HepG2 (cell line): Measurements from ENCODE around the gene PPP2R2C. TPM values are rescaled to one million over a fixed set of nuclear protein-coding genes. Genes with fewer than 3 reads are reported as not detected.

ENCODE experiments used
- ATAC-seq: fragments of 200-7000 bp; cut with Tn5 transposase; 3 replicates; pipeline ENCODE4 v1.9.1; 2020; ENCODE audit warnings: mild to moderate bottlenecking, moderate library complexity
- BruUV-seq: library from RNA; stranded (reverse); fragments of 400-500 nt; replicated peaks from 2 replicates; lab custom pipeline; 2021; lab: Mats Ljungman, UMichigan
- CTCF ChIA-PET: fragments of 300-600 bp; formaldehyde crosslinking; extraction: SDS; loops from one replicate; lab custom pipeline; 2021; ENCODE audit warnings: low total read pairs, inconsistent platforms, low intra/inter-chr PET ratio; lab: Yijun Ruan, JAX
- POLR2A ChIA-PET: fragments of 350-600 bp; sonication (Branson Sonifier 250); formaldehyde crosslinking; loops from one replicate; lab custom pipeline; 2020; ENCODE audit warnings: antibody characterized with exemption, inconsistent platforms; lab: Yijun Ruan, JAX
- DNase-seq: peaks from one replicate; pipeline ENCODE4 v3.0.0-alpha.2; 2015; ENCODE audit warnings: low spot score
- FAIRE-seq: peaks from 3 replicates; lab custom pipeline; 2011; peaks lifted over from hg19 to GRCh38; lab: Jason Lieb, UNC
- H2AFZ ChIP-seq: one replicate; pipeline ENCODE4 v1.6.1; 2011; ENCODE audit warnings: low read length, inconsistent platforms
- H3K27ac ChIP-seq: fragments of 300-600 bp; 3 replicates; pipeline ENCODE4 v1.8.0; 2011; ENCODE audit warnings: mixed run types, mild to moderate bottlenecking, mixed read lengths, low read length, inconsistent platforms; ENCODE audit not compliant: insufficient read depth; ENCODE audit errors: extremely low read length
- H3K27me3 ChIP-seq, 2 experiments: fragments of 200-600 bp in 1 of 2; 2 replicates in 1 of 2; 3 replicates in 1 of 2; pipeline versions ENCODE4 v1.6.0 to v1.8.0; 2011; ENCODE audit warnings: low read length in 2 of 2, mild to moderate bottlenecking in 2 of 2, moderate library complexity in 2 of 2, inconsistent platforms in 1 of 2; ENCODE audit not compliant: insufficient read depth in 2 of 2, control insufficient read depth in 1 of 2
- H3K36me3 ChIP-seq, 2 experiments: fragments of 200-600 bp in 1 of 2; replicated peaks in 1 of 2; 2 replicates in 1 of 2; 3 replicates in 1 of 2; pipeline versions ENCODE4 v1.5.1 to v1.8.0; 2011; ENCODE audit warnings: low read length in 2 of 2, inconsistent platforms in 1 of 2; ENCODE audit not compliant: insufficient read depth in 2 of 2, control insufficient read depth in 1 of 2
- H3K4me1 ChIP-seq: 2 replicates; pipeline ENCODE4 v1.5.1; 2012; ENCODE audit warnings: low read length, inconsistent platforms; ENCODE audit not compliant: insufficient read depth
- H3K4me2 ChIP-seq: 2 replicates; pipeline ENCODE4 v1.6.0; 2011; ENCODE audit warnings: low read depth, low read length, inconsistent platforms
- H3K4me3 ChIP-seq, 3 experiments: fragments of 200-600 bp in 1 of 3; sonication (generic), shearing (Covaris generic) in 1 of 3; replicated peaks in 1 of 3; 2 replicates each; pipeline ENCODE4 v1.5.1; 2011 to 2016; ENCODE audit warnings: low read length in 3 of 3, inconsistent platforms in 2 of 3, low read depth in 2 of 3, mild to moderate bottlenecking in 2 of 3, control low read depth in 1 of 3, mixed read lengths in 1 of 3; ENCODE audit not compliant: insufficient read depth in 1 of 3
- H3K79me2 ChIP-seq: one replicate; pipeline ENCODE4 v1.6.1; 2011; ENCODE audit warnings: low read length, inconsistent platforms; ENCODE audit not compliant: insufficient read depth
- H3K9ac ChIP-seq: 2 replicates; pipeline ENCODE4 v1.6.0; 2011; ENCODE audit warnings: mild to moderate bottlenecking, low read depth, low read length, inconsistent platforms; ENCODE audit not compliant: insufficient read depth
- H3K9me3 ChIP-seq: 2 replicates; pipeline ENCODE4 v1.5.1; 2012; ENCODE audit warnings: mild to moderate bottlenecking, low read length
- H4K20me1 ChIP-seq: 2 replicates; pipeline ENCODE4 v1.6.0; 2011; ENCODE audit warnings: inconsistent platforms, mild to moderate bottlenecking, low read length, moderate library complexity; ENCODE audit not compliant: insufficient read depth
- AKAP8 ChIP-seq: sonication (generic); formaldehyde crosslinking; IDR thresholded peaks from 2 replicates; pipeline ENCODE4 v1.5.1; 2020; ENCODE audit warnings: mild to moderate bottlenecking, missing genetic modification reagents
- KLF15 ChIP-seq: sonication (generic); formaldehyde crosslinking; IDR thresholded peaks from 2 replicates; pipeline ENCODE4 v1.8.1; 2023; ENCODE audit warnings: borderline replicate concordance, mild to moderate bottlenecking, inconsistent platforms, missing genetic modification reagents, mixed read lengths
- NFRKB ChIP-seq: fragments of 450-650 bp; IDR thresholded peaks from 2 replicates; pipeline ENCODE4 v1.6.1; 2017
- SIN3B ChIP-seq: fragments of 150-350 bp; IDR thresholded peaks from 2 replicates; pipeline ENCODE4 v1.6.1; 2014; ENCODE audit warnings: low read length
- TEF ChIP-seq: sonication (generic); formaldehyde crosslinking; IDR thresholded peaks from 2 replicates; pipeline ENCODE4 v1.5.0; 2020; ENCODE audit warnings: missing genetic modification reagents
- TERF1 ChIP-seq: sonication (generic); formaldehyde crosslinking; IDR thresholded peaks from 2 replicates; pipeline ENCODE4 v1.8.0; 2022; ENCODE audit warnings: mild to moderate bottlenecking, missing genetic modification reagents, moderate library complexity
- ZNF230 ChIP-seq: sonication (generic); formaldehyde crosslinking; IDR thresholded peaks from 2 replicates; pipeline ENCODE4 v1.4.0; 2020; ENCODE audit warnings: mild to moderate bottlenecking, missing genetic modification reagents
- ZNF556 ChIP-seq: sonication (generic); formaldehyde crosslinking; IDR thresholded peaks from 2 replicates; pipeline ENCODE4 v1.4.0; 2020; ENCODE audit warnings: mild to moderate bottlenecking, missing genetic modification reagents, borderline replicate concordance
- ZNF704 ChIP-seq: sonication (generic); formaldehyde crosslinking; IDR thresholded peaks from 2 replicates; pipeline ENCODE4 v1.8.1; 2023; ENCODE audit warnings: mild to moderate bottlenecking, inconsistent platforms, moderate library complexity, missing genetic modification reagents, borderline replicate concordance
- ZNF713 ChIP-seq: sonication (generic); formaldehyde crosslinking; IDR thresholded peaks from 2 replicates; pipeline ENCODE4 v1.4.0; 2020; ENCODE audit warnings: mild to moderate bottlenecking, missing genetic modification reagents
- ZNF800 ChIP-seq: sonication (generic); formaldehyde crosslinking; IDR thresholded peaks from 2 replicates; pipeline ENCODE4 v1.4.0; 2020; ENCODE audit warnings: missing genetic modification reagents
- ZXDC ChIP-seq: sonication (generic); formaldehyde crosslinking; IDR thresholded peaks from 2 replicates; pipeline ENCODE4 v1.5.0; 2020; ENCODE audit warnings: mild to moderate bottlenecking, missing genetic modification reagents
- WGBS: methylation state at CpG from one replicate; pipeline ENCODE4 v1.1.6; 2017; ENCODE audit warnings: low lambda C conversion rate; 5-methylcytosine and 5-hydroxymethylcytosine counted together
- in situ Hi-C: cut with HindIII; loops from 2 replicates; pipeline ENCODE4 v1.10.0; 2017; ENCODE audit warnings: low pct_unique_long_range_greater_than_20kb; ENCODE audit not compliant: extremely low pct_ligation_motif_present
- intact Hi-C: fragments of 100-400 bp; cut with micrococcal nuclease; formaldehyde crosslinking; loops from one replicate; pipeline ENCODE4 v1.10.0; 2022; ENCODE audit not compliant: unreplicated experiment
- polyA plus RNA-seq, 8 experiments: library from polyadenylated mRNA; depleted of rRNA in 3 of 8; stranded (reverse) in 7 of 8; unstranded in 1 of 8; fragments of >200 nt; fragmentation: Illumina TruSeq in 4 of 8; extraction: Trizol in 4 of 8; gene quantifications; 2 replicates each; pipeline versions ENCODE4 v1.2.1 to v1.2.3, GENCODE V29; 2011 to 2016; ENCODE audit warnings: low read depth in 4 of 8, missing spikeins in 1 of 8, mixed read lengths in 1 of 8; ENCODE audit not compliant: insufficient read depth in 1 of 8
- total RNA-seq, 5 experiments: library from RNA; depleted of rRNA; stranded (reverse); fragments of >200 nt; fragmentation: Illumina TruSeq; extraction: Trizol; gene quantifications; 2 replicates each; pipeline ENCODE4 v1.2.3, GENCODE V29; 2016; ENCODE audit warnings: low read depth in 1 of 5

PPP2R2C gene
- total and polyA plus RNA-seq, 2 of the 13 experiments (the other 11 are each of a cell fraction or from before 2014, with no cell fraction given): 0.60 to 8.6 TPM

GRCh38 chr4:6451309-6451708 is 21.1 kb downstream of the PPP2R2C start:
- TF ChIP-seq TERF1 (CRISPR knock-in tag) (no peak), ZNF704 (CRISPR knock-in tag) (no peak), ZNF713 (CRISPR knock-in tag) (no peak), SIN3B (no peak), ZNF800 (no peak), ZXDC (no peak), TEF (CRISPR knock-in tag) (no peak), NFRKB (no peak), AKAP8 (CRISPR knock-in tag) (no peak), KLF15 (CRISPR knock-in tag) (no peak), ZNF230 (CRISPR knock-in tag) (no peak), ZNF556 (CRISPR knock-in tag) (no peak)
- H3K4me1 ChIP-seq: no peaks in the 10 kb centered on the region
- no peaks in the 10 kb centered on the region for H3K9me3 ChIP-seq
- no peak for DNase-seq
- H3K9ac ChIP-seq: no peak overlapping the region
- H3K79me2 ChIP-seq: no peaks in the 10 kb centered on the region
- H3K27me3 ChIP-seq: peaks cover 8 to 88% of the 10 kb centered on the region in 2 experiments; a peak in 4 of 5 replicates
- intact Hi-C loops (no loop called here), in situ Hi-C loops (no loop called here)
- POLR2A ChIA-PET: no interaction called here
- CTCF ChIA-PET: no interaction called here
- H3K4me3 ChIP-seq: no peak overlapping the region
- WGBS: 0% methylated on average over 6 of the region's 6 CpGs
- H2AFZ ChIP-seq: no peak overlapping the region
- no TSS peak for BruUV-seq
- no peak for ATAC-seq
- FAIRE-seq: no peak
- H3K4me2 ChIP-seq: no peak overlapping the region
- no peaks in the 10 kb centered on the region for H4K20me1 ChIP-seq
- H3K36me3 ChIP-seq: no peaks in the 10 kb centered on the region
- H3K27ac ChIP-seq: no peak overlapping the region
